ENCODE data around the gene ARID5B. TPM values are rescaled to one million over a fixed set of nuclear protein-coding genes. Genes with fewer than 3 reads are reported as not detected.

ARID5B gene
- total and polyA plus RNA-seq, 2 donors (not counting 3 experiments of a cell fraction or from before 2014, with no cell fraction given), result 5.6 to 8.9 TPM

DNA sequence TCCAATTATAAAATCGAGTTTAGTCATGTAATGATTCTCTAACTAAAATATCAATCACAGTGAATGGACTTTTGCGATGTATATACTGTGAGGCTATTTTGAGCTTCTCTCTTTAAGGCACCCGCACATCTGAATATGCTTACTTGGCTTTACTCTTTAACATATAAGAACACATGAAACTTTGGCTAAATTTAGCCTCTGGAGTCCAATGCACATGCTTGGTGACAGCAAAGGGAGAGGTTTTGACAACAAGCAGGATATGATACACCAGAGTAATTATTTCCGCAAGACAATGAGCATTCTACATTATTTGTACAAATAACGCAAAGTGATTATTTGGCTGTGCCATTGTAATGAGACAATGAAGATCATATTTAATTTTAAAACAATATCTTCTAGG lies 72.4 kb downstream of the ARID5B start:
- Histone ChIP-seq H3K4me3 (replicated peaks in 1 of 3; ENCODE audit: insufficient read depth in 1 of 3, low read depth in 1 of 3, low read length in 3 of 3) (no peak overlapping the region), H3K27me3 (ENCODE audit: control insufficient read depth in 2 of 2, insufficient read depth in 2 of 2, low read length in 2 of 2) (no peaks in the 10 kb centered on the region), H3K9ac (replicated peaks; ENCODE audit: extremely low read depth, insufficient read depth, low read length) (no peak overlapping the region), H3K9me1 (replicated peaks; ENCODE audit: control insufficient read depth, extremely low read depth, insufficient read depth, low read length) (no peaks in the 10 kb centered on the region), H3K27ac (ENCODE audit: insufficient read depth, low read depth, low read length) (no peak overlapping the region), H3K4me1 (ENCODE audit: control insufficient read depth, extremely low read depth, insufficient read depth, low read length) (peaks cover 26% of the 10 kb centered on the region), H2AFZ (ENCODE audit: low read depth, low read length) (no peak overlapping the region), H4K20me1 (replicated peaks; ENCODE audit: control insufficient read depth, extremely low read depth, insufficient read depth, low read length) (no peaks in the 10 kb centered on the region), H3K4me2 (ENCODE audit: insufficient read depth, low read length) (peak overlapping the region; percentile 22), H3K79me2 (ENCODE audit: control insufficient read depth, insufficient read depth, low read length) (no peaks in the 10 kb centered on the region), H3K9me3 (replicated peaks; ENCODE audit: control insufficient read depth, insufficient read depth, low read length) (no peaks in the 10 kb centered on the region), H3K36me3 (ENCODE audit: control insufficient read depth in 2 of 2, extremely low read depth in 1 of 2, insufficient read depth in 2 of 2, low read length in 2 of 2) (no peaks in the 10 kb centered on the region)
- BruUV-seq (replicated peaks), result no TSS peak
- DNase-seq (ENCODE audit: low read depth, low spot score) (no peak), FAIRE-seq (no peak)
- ChIA-PET CTCF (no interaction called here), POLR2A (no interaction called here)
- intact Hi-C loops (cut with micrococcal nuclease), result loop anchor here (2.0 kb wide), 3 partner anchors 19 to 71 kb away; no protein-coding TSS in a partner anchor
- no peak for TF ChIP-seq POLR2A (IDR thresholded peaks at IDR 0.05; ENCODE audit: low read depth, low read length)
- no peak for TF ChIP-seq MYC (IDR thresholded peaks at IDR 0.05; ENCODE audit: low read depth, low read length)
- no peak for TF ChIP-seq GATA2 (IDR thresholded peaks at IDR 0.05; ENCODE audit: insufficient read depth, insufficient read length, low read depth, low read length)
- no peak for TF ChIP-seq EZH2 (IDR thresholded peaks at IDR 0.05; ENCODE audit: borderline replicate concordance, low read depth, low read length, severe bottlenecking)
- TF ChIP-seq, protein P1, sequence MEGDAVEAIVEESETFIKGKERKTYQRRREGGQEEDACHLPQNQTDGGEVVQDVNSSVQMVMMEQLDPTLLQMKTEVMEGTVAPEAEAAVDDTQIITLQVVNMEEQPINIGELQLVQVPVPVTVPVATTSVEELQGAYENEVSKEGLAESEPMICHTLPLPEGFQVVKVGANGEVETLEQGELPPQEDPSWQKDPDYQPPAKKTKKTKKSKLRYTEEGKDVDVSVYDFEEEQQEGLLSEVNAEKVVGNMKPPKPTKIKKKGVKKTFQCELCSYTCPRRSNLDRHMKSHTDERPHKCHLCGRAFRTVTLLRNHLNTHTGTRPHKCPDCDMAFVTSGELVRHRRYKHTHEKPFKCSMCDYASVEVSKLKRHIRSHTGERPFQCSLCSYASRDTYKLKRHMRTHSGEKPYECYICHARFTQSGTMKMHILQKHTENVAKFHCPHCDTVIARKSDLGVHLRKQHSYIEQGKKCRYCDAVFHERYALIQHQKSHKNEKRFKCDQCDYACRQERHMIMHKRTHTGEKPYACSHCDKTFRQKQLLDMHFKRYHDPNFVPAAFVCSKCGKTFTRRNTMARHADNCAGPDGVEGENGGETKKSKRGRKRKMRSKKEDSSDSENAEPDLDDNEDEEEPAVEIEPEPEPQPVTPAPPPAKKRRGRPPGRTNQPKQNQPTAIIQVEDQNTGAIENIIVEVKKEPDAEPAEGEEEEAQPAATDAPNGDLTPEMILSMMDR (IDR thresholded peaks at IDR 0.05; ENCODE audit: extremely low read depth in 1 of 2, insufficient read depth in 1 of 2, low read depth in 1 of 2, low read length in 2 of 2), result no peak
- dilution Hi-C loops (cut with MboI; ENCODE audit: extremely low pct_ligation_motif_present, low sequenced_read_pairs), result no loop called here

Data from endothelial cell of umbilical vein (primary cell).